ENCODE results near the gene DDX42. TPM values are rescaled to one million over a fixed set of nuclear protein-coding genes. Genes with fewer than 3 reads are reported as not detected.

DDX42 gene
- total and polyA plus RNA-seq, 2 donors from 2014 or later: 38.6 to 104 TPM

DNA sequence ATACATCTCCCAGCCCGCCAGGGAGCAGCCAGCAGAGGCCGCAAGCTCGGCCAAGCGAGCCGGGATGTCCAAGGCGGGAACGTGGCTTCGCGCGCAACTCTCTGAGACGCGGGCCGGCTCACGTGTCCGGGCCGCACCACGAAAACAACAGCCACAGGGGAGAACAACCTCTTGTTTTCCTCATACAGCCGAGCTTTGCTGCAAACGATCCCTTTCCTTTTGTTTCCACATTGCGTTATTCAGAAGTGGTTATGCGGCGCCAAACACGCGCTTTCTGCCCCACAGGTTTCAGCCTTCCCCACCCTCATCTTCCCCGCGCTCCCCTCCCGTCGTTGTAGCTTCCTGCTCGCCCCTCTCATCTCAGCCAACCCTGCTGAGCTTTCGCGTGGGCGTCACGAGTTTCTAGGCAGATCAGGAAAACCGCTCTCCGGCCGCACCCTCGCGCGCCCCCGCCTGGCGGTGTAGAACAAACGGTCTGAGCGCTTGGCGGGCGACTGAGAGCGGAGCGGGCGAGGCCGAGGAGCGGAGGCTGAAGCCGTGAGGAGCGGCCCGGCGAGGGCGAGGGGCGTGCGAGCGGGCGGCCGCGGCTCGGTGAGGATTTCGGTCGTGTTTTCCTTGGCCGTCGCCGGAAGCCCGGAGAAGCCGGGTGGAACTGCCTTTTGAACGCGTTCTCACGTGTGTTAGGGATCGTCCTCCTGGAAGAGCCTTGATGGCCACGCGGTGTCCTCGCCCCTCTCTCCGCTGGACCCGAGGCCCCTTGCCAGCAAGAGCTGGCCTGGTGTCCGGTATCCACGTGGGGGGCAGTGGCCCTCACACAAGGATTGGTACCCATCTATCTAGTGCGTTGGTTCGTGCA lies 75.1 kb downstream of the DDX42 start:
- TF ChIP-seq, protein P1, sequence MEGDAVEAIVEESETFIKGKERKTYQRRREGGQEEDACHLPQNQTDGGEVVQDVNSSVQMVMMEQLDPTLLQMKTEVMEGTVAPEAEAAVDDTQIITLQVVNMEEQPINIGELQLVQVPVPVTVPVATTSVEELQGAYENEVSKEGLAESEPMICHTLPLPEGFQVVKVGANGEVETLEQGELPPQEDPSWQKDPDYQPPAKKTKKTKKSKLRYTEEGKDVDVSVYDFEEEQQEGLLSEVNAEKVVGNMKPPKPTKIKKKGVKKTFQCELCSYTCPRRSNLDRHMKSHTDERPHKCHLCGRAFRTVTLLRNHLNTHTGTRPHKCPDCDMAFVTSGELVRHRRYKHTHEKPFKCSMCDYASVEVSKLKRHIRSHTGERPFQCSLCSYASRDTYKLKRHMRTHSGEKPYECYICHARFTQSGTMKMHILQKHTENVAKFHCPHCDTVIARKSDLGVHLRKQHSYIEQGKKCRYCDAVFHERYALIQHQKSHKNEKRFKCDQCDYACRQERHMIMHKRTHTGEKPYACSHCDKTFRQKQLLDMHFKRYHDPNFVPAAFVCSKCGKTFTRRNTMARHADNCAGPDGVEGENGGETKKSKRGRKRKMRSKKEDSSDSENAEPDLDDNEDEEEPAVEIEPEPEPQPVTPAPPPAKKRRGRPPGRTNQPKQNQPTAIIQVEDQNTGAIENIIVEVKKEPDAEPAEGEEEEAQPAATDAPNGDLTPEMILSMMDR (IDR thresholded peaks at IDR 0.05; ENCODE audit: borderline replicate concordance, extremely low read depth, insufficient read depth): peak; percentile 72
- Histone ChIP-seq H3K4me1 (ENCODE audit: control insufficient read depth in 2 of 3, insufficient read depth in 2 of 3, low read depth in 1 of 3, low read length in 3 of 3) (peaks cover 0 to 3% (median 0%) of the 10 kb centered on the region in 3 donors), H3K27ac (ENCODE audit: low read depth in 2 of 2, low read length in 2 of 2) (peak overlapping the region; percentile 72 to 80), H3K9ac (ENCODE audit: low read length in 3 of 3) (peak overlapping the region; percentile 17 to 56 (median 55)), H3K9me3 (ENCODE audit: control insufficient read depth in 2 of 3, insufficient read depth in 1 of 3, low read length in 3 of 3) (no peaks in the 10 kb centered on the region), H3K27me3 (ENCODE audit: control insufficient read depth, insufficient read depth, low read length) (no peaks in the 10 kb centered on the region), H3K36me3 (ENCODE audit: control insufficient read depth in 2 of 3, insufficient read depth in 3 of 3, low read length in 3 of 3) (no peaks in the 10 kb centered on the region), H3K4me3 (ENCODE audit: low read length in 3 of 3) (peak overlapping the region; percentile 59 to 64 (median 63))
- intact Hi-C loops (cut with DNase I): no loop called here
- DNase-seq: peak; percentile 92 to 96 (median 94)
- FAIRE-seq: no peak

- no peaks in the 10 kb centered on the region for H3K36me3 ChIP-seq (ENCODE audit: control insufficient read depth in 2 of 3, insufficient read depth in 3 of 3, low read length in 3 of 3)
- H3K4me3 ChIP-seq (ENCODE audit: low read length in 3 of 3): no peak overlapping the region
- H3K9ac ChIP-seq (ENCODE audit: low read length in 3 of 3): no peak overlapping the region
- H3K27ac ChIP-seq (ENCODE audit: low read depth in 2 of 2, low read length in 2 of 2): no peak overlapping the region
- H3K27me3 ChIP-seq (ENCODE audit: control insufficient read depth, insufficient read depth, low read length): no peaks in the 10 kb centered on the region
- DNase-seq (no peak), FAIRE-seq (no peak)
- TF ChIP-seq, protein P1 (IDR thresholded peaks at IDR 0.05; ENCODE audit: borderline replicate concordance, extremely low read depth, insufficient read depth): no peak
- intact Hi-C loops (cut with DNase I): no loop called here
- no peaks in the 10 kb centered on the region for H3K9me3 ChIP-seq (ENCODE audit: control insufficient read depth in 2 of 3, insufficient read depth in 1 of 3, low read length in 3 of 3)
- H3K4me1 ChIP-seq (ENCODE audit: control insufficient read depth in 2 of 3, insufficient read depth in 2 of 3, low read depth in 1 of 3, low read length in 3 of 3): peaks cover 0 to 3% (median 0%) of the 10 kb centered on the region in 3 donors
Measured at GRCh38 chr17:63850401-63850800, 76.4 kb downstream of the DDX42 start.

DNA sequence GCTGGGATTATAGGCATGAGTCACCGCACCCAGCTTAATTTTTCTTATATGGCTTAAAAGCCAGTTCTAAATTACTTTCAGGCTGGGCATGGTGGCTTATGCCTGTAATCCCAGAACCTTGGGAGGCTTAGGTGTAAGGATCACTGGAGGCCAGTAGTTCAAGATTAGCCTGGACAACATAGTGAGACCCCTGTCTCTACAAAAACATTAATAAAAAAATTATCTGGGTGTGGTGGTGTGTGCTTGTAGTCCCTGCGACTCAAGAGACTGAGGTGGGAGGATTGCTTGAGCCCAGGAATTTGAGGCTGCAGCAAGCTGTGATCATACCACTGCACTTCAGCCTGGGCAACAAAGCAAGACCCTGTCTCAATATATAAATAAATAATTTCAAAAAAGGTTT lies 79.3 kb downstream of the DDX42 start:
- Histone ChIP-seq H3K36me3 (ENCODE audit: control insufficient read depth in 2 of 3, insufficient read depth in 3 of 3, low read length in 3 of 3) (no peaks in the 10 kb centered on the region), H3K9me3 (ENCODE audit: control insufficient read depth in 2 of 3, insufficient read depth in 1 of 3, low read length in 3 of 3) (no peaks in the 10 kb centered on the region), H3K9ac (ENCODE audit: low read length in 3 of 3) (no peak overlapping the region), H3K4me3 (ENCODE audit: low read length in 3 of 3) (no peak overlapping the region), H3K27ac (ENCODE audit: low read depth in 2 of 2, low read length in 2 of 2) (no peak overlapping the region), H3K27me3 (ENCODE audit: control insufficient read depth, insufficient read depth, low read length) (no peaks in the 10 kb centered on the region), H3K4me1 (ENCODE audit: control insufficient read depth in 2 of 3, insufficient read depth in 2 of 3, low read depth in 1 of 3, low read length in 3 of 3) (peaks cover 0 to 3% (median 0%) of the 10 kb centered on the region in 3 donors)
- intact Hi-C loops (cut with DNase I): no loop called here
- DNase-seq (no peak), FAIRE-seq (no peak)
- TF ChIP-seq, protein P1 (IDR thresholded peaks at IDR 0.05; ENCODE audit: borderline replicate concordance, extremely low read depth, insufficient read depth): no peak

Data from kidney (tissue), 14 donors.